Stimulated activated CD4-positive, alpha-beta T cell treated with anti-CD3 and anti-CD28 coated beads, Interleukin-12 subunit alpha, Interleukin-12 subunit beta, amount 100 ng/mL, for 4 hours (primary cell): ENCODE measurements around the gene C2orf74.
"Not testable (repeated sequence)": the region's sequence is repeated elsewhere in the genome, so short reads cannot be mapped to it uniquely, and the experiment has no call there.

ENCODE experiments used
- DNase-seq: peaks from one replicate; pipeline ENCODE4 v3.0.0-alpha.2; 2020

The C2orf74 gene

DNA sequence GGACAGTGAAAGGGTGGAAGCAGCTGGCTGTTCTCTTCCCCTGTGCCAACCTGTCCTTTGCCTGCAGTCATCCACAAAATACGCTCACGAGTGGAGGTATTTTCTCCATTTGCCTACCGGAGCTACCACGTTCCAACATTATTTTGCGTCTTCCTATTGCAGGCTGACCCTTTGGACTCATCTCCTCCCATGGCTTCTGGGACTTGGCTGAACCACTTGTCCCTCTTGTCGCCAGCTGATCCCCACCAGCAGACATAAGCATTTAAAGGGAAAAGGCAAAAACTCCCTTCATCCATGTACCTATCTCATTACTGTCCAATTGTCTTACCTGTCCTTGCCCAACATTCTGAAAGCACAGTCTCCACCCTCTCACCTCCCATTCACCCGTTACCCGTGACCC, 13.0 kb downstream of the C2orf74 start:
- no peak for DNase-seq

GRCh38 chr2:61176755-61177726, 15.1 kb downstream of the C2orf74 start:
- DNase-seq, result peak; percentile 96

- peak; percentile 43 for DNase-seq
Measured at GRCh38 chr2:61177727-61178549, 15.9 kb downstream of the C2orf74 start.

DNA sequence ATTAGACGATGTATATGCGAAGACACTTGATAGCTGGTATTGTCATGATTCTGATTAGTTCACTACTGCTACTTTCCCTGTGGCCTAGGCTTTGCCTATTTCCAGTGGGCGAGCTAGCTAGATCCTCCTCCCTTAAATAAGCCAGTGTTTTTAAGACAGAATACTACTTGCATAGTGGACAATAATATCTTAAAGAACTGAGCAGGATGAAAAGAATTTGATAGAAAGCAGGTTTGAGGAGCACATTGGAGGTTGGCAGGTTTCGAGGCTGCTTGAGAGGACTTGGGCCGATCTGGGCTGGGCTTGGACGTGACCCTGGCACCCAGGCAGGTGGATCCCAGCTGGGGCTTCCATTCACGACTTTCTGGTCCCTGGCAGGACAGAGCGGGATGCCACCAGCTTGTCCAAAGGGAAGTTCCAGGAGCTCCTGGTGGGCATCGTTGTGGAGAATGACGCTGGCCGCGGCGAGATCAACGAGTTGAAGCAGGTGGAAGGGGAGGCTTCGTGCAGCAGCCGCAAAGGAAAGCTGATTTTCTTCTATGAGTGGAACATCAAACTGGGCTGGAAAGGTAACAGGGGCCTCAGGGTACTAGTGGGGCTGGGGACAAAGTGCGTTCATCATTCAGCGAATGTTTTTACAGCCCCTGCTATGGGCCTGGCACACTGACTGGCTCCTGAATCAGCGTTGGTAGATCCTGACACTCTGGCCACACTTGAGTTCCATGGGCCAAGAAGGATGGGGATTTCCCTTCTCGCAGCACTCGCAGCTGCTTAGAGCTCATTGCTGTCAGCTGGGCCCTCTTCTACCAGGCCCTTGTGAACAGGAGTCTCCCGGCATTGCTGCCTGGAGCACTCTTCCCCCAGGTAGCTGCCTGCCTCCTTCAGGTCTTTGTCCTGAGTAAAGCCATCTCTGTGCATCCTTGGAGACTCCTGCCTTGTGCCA, 16.9 kb downstream of the C2orf74 start:
- no peak for DNase-seq

- DNase-seq, result no peak
Measured at GRCh38 chr2:61179701-61180639, 18.0 kb downstream of the C2orf74 start.

- DNase-seq, result no peak
Measured at GRCh38 chr2:61180686-61181085, 18.7 kb downstream of the C2orf74 start.

GRCh38 chr2:61181382-61182058, 19.5 kb downstream of the C2orf74 start:
- DNase-seq, result no peak

- no peak for DNase-seq
Measured at GRCh38 chr2:61182059-61182383, 20.0 kb downstream of the C2orf74 start.

- DNase-seq, result no peak
Measured at GRCh38 chr2:61183795-61184194, 21.8 kb downstream of the C2orf74 start.

GRCh38 chr2:61184263-61184662, 22.3 kb downstream of the C2orf74 start:
- no peak for DNase-seq

GRCh38 chr2:61185231-61185728, 23.3 kb downstream of the C2orf74 start:
- DNase-seq, result no peak

GRCh38 chr2:61187085-61187484, 25.1 kb downstream of the C2orf74 start:
- no peak for DNase-seq

GRCh38 chr2:61193670-61194561, 31.9 kb downstream of the C2orf74 start:
- no peak for DNase-seq

- DNase-seq, result not testable (repeated sequence)
Measured at GRCh38 chr2:61194646-61195045, 32.7 kb downstream of the C2orf74 start.

GRCh38 chr2:61196671-61197070, 34.7 kb downstream of the C2orf74 start:
- DNase-seq, result no peak

DNA sequence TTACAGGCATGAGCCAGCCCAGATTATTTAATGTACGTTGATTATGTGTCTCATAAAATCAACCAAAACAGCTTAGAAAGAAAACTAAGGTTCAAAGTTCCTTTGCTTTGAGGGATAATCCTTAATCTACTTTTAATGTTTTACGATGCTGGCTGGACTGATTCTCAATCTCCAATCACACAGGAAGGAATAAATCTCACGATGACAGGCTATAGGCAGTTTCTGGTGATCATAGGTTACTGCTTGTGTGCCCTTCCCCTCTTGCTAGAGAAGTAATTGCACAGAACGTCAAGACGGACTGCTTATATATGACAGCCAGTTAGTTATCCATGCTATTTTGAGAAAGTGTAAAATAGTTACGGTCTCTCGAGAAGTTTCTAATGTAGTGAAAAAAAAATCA, 43.1 kb downstream of the C2orf74 start:
- no peak for DNase-seq

GRCh38 chr2:61210332-61210981, 48.5 kb downstream of the C2orf74 start:
- no peak for DNase-seq

DNA sequence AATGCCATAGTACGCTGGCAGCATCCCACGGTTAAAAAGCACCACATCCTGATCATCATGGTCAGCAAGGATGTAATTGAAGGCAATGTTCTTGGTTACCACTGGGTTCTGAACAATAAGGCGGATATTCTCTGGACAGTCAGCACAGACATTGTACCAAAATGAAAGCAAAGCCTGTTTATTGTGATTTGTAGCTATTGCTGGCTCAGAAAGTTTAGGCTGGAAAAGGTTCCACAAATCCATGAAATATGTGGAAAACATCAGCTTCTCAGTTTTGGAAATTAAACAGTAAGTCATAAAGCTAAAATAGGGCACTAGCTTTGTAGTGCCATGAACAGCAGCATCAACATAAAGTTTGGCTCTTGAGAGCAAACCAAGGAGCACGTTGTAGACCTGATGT, 52.2 kb downstream of the C2orf74 start:
- no peak for DNase-seq
